ENCODE results near the gene FLNC. TPM values are rescaled to one million over a fixed set of nuclear protein-coding genes. Genes with fewer than 3 reads are reported as not detected.

FLNC gene
- total RNA-seq, 4 donors from 2014 or later, result 21.3 to 234 (median 57.9) TPM

- WGBS, 2 donors (ENCODE audit: low coverage in 1 of 2), result 5% methylated on average over 41 of the region's 86 CpGs; no CpG with 5 or more reads in 1 of the 2 donors
- intact Hi-C loops (cut with DNase I; ENCODE audit: low total_unique reads), result no loop called here
These were observed 39.1 kb downstream of the FLNC start for GRCh38 chr7:128869138-128869943.

GRCh38 chr7:128869944-128870285, 39.7 kb downstream of the FLNC start:
- H3K4me1 ChIP-seq, result peaks cover 8 to 30% (median 21%) of the 10 kb centered on the region in 4 donors
- WGBS, 2 donors (ENCODE audit: low coverage in 1 of 2), result 5% methylated on average over 23 of the region's 30 CpGs; no CpG with 5 or more reads in 1 of the 2 donors
- no peaks in the 10 kb centered on the region for H3K9me3 ChIP-seq
- intact Hi-C loops (cut with DNase I; ENCODE audit: low total_unique reads), result loop anchor here (10.0 kb wide), 1 partner anchor 265 kb away; no protein-coding TSS in a partner anchor
- DNase-seq, result no peak
- in situ Hi-C loops (cut with MboI; ENCODE audit: low pct_ligation_motif_present in 1 of 4, low pct_unique_long_range_greater_than_20kb in 1 of 4, low sequenced_read_pairs in 3 of 4), result loop anchor here in 2 of 4 donors (25.0 kb wide), 2 partner anchors 92 to 258 kb away; no protein-coding TSS in a partner anchor
- peak overlapping the region; percentile 45 to 78 (median 64) for H3K4me3 ChIP-seq
- H3K27me3 ChIP-seq, result no peaks in the 10 kb centered on the region
- H3K36me3 ChIP-seq, result peaks cover 0 to 5% (median 0%) of the 10 kb centered on the region in 4 donors
- TF ChIP-seq POLR2A (IDR thresholded peaks at IDR 0.05), result no peak
- no peak for TF ChIP-seq CTCF (IDR thresholded peaks at IDR 0.05)
- TF ChIP-seq POLR2AphosphoS5 (IDR thresholded peaks at IDR 0.05), result no peak
- no peak for TF ChIP-seq EP300 (IDR thresholded peaks at IDR 0.05; ENCODE audit: low read depth)
- H3K27ac ChIP-seq, result peak overlapping the region in 3 of 4 donors; percentile 49 to 82 (median 63)

More at GRCh38 chr7:128869138-128869943, 39.1 kb downstream of the FLNC start:
- peaks cover 0 to 5% (median 0%) of the 10 kb centered on the region in 4 donors for H3K36me3 ChIP-seq
- H3K4me1 ChIP-seq, result peaks cover 8 to 25% (median 19%) of the 10 kb centered on the region in 4 donors
- TF ChIP-seq POLR2AphosphoS5 (IDR thresholded peaks at IDR 0.05) (peak in 1 of 3 donors; percentile 22), EP300 (IDR thresholded peaks at IDR 0.05; ENCODE audit: low read depth) (no peak), POLR2A (IDR thresholded peaks at IDR 0.05) (peak; percentile 39), CTCF (IDR thresholded peaks at IDR 0.05) (peak in 2 of 5 experiments; percentile 4 to 38)
- H3K27ac ChIP-seq, result peak overlapping the region; percentile 49 to 82 (median 64)
- in situ Hi-C loops (cut with MboI; ENCODE audit: low pct_ligation_motif_present in 1 of 4, low pct_unique_long_range_greater_than_20kb in 1 of 4, low sequenced_read_pairs in 3 of 4), result loop anchor here in 2 of 4 donors (25.0 kb wide), 2 partner anchors 93 to 257 kb away; no protein-coding TSS in a partner anchor
- H3K9me3 ChIP-seq, result no peaks in the 10 kb centered on the region
- peak overlapping the region; percentile 45 to 78 (median 64) for H3K4me3 ChIP-seq
- DNase-seq, result peak; percentile 74
- H3K27me3 ChIP-seq, result no peaks in the 10 kb centered on the region

- WGBS, 2 donors (ENCODE audit: low coverage in 1 of 2), result 89 to 91% methylated on average over 4 to 5 of the region's 5 CpGs
- H3K9me3 ChIP-seq, result no peaks in the 10 kb centered on the region
- no peak for DNase-seq
- intact Hi-C loops (cut with DNase I; ENCODE audit: low total_unique reads), result loop anchor here (10.0 kb wide), 1 partner anchor 266 kb away; no protein-coding TSS in a partner anchor
- H3K4me1 ChIP-seq, result peaks cover 8 to 33% (median 22%) of the 10 kb centered on the region in 4 donors
- no peaks in the 10 kb centered on the region for H3K27me3 ChIP-seq
- in situ Hi-C loops (cut with MboI; ENCODE audit: low pct_ligation_motif_present in 1 of 4, low pct_unique_long_range_greater_than_20kb in 1 of 4, low sequenced_read_pairs in 3 of 4), result loop anchor here in 2 of 4 donors (25.0 kb wide), 2 partner anchors 91 to 259 kb away; no protein-coding TSS in a partner anchor
- no peak for TF ChIP-seq CTCF (IDR thresholded peaks at IDR 0.05)
- TF ChIP-seq EP300 (IDR thresholded peaks at IDR 0.05; ENCODE audit: low read depth), result no peak
- no peak for TF ChIP-seq POLR2AphosphoS5 (IDR thresholded peaks at IDR 0.05)
- TF ChIP-seq POLR2A (IDR thresholded peaks at IDR 0.05), result no peak
- no peak overlapping the region for H3K4me3 ChIP-seq
- H3K36me3 ChIP-seq, result no peaks in the 10 kb centered on the region
- no peak overlapping the region for H3K27ac ChIP-seq
These were observed 40.8 kb downstream of the FLNC start for GRCh38 chr7:128871050-128871449.

- in situ Hi-C loops (cut with MboI; ENCODE audit: low pct_ligation_motif_present in 1 of 4, low pct_unique_long_range_greater_than_20kb in 1 of 4, low sequenced_read_pairs in 3 of 4) (loop anchor here in 2 of 4 donors (25.0 kb wide), 2 partner anchors 90 to 260 kb away; no protein-coding TSS in a partner anchor), intact Hi-C loops (cut with DNase I; ENCODE audit: low total_unique reads) (loop anchor here (10.0 kb wide), 1 partner anchor 268 kb away; no protein-coding TSS in a partner anchor)
- Histone ChIP-seq H3K4me3 (no peak overlapping the region), H3K27me3 (no peaks in the 10 kb centered on the region), H3K4me1 (peaks cover 8 to 40% (median 25%) of the 10 kb centered on the region in 4 donors), H3K36me3 (no peaks in the 10 kb centered on the region), H3K27ac (no peak overlapping the region), H3K9me3 (no peaks in the 10 kb centered on the region)
- TF ChIP-seq POLR2A (IDR thresholded peaks at IDR 0.05), result no peak
- no peak for TF ChIP-seq POLR2AphosphoS5 (IDR thresholded peaks at IDR 0.05)
- no peak for TF ChIP-seq EP300 (IDR thresholded peaks at IDR 0.05; ENCODE audit: low read depth)
- no peak for TF ChIP-seq CTCF (IDR thresholded peaks at IDR 0.05)
- 79% methylated on average over 13 of the region's 13 CpGs; no CpG with 5 or more reads in 1 of the 2 donors for WGBS, 2 donors (ENCODE audit: low coverage in 1 of 2)
- DNase-seq, result no peak
These were observed 42.2 kb downstream of the FLNC start for GRCh38 chr7:128872394-128872824.
